Breast epithelium (tissue), 4 donors: ENCODE results near the gene ARPP21. TPM values are rescaled to one million over a fixed set of nuclear protein-coding genes. Genes with fewer than 3 reads are reported as not detected.

Experiments used
- DNase-seq, 2 donors: peaks; one replicate each; pipeline ENCODE4 v3.0.0-alpha.2; 2019; ENCODE audit warnings: low spot score in 2 of 2
- H3K27ac ChIP-seq, 2 donors: fragments of 200-600 bp; sonication (generic) in 1 of 2; one replicate each; pipeline ENCODE4 v1.5.1; 2016 to 2019; ENCODE audit warnings: mild to moderate bottlenecking in 1 of 2
- H3K27me3 ChIP-seq, 2 donors: fragments of 200-600 bp; sonication (generic) in 1 of 2; one replicate each; pipeline versions ENCODE4 v1.5.1 to v1.6.0; 2017 to 2019; ENCODE audit warnings: control low read depth in 1 of 2, mild to moderate bottlenecking in 1 of 2
- H3K36me3 ChIP-seq: fragments of 200-600 bp; one replicate; pipeline ENCODE4 v1.5.1; 2019
- H3K4me1 ChIP-seq, 2 donors: fragments of 200-600 bp; sonication (generic); one replicate each; pipeline ENCODE4 v1.5.1; 2016 to 2019; ENCODE audit warnings: control low read depth in 1 of 2
- H3K4me3 ChIP-seq, 3 donors: fragments of 200-600 bp; sonication (generic); 1 replicate in 2 of 3; 2 replicates in 1 of 3; pipeline ENCODE4 v1.5.1; 2016 to 2019; ENCODE audit warnings: mild to moderate bottlenecking in 3 of 3, moderate library complexity in 2 of 3
- H3K9me3 ChIP-seq, 2 donors: fragments of 200-600 bp; sonication (generic) in 1 of 2; one replicate each; pipeline ENCODE4 v1.5.1; 2016 to 2019; ENCODE audit warnings: control low read depth in 1 of 2
- POLR2A ChIP-seq: fragments of 450-650 bp; IDR thresholded peaks from one replicate; pipeline ENCODE4 v1.6.1; 2016; ENCODE audit warnings: antibody characterized with exemption, mild to moderate bottlenecking, moderate library complexity
- POLR2AphosphoS5 ChIP-seq, 3 donors: sonication (generic); formaldehyde crosslinking; IDR thresholded peaks; one replicate each; pipeline ENCODE4 v1.6.1; 2017; ENCODE audit warnings: antibody characterized with exemption in 3 of 3
- intact Hi-C: fragments of 100-400 bp; cut with DNase I; formaldehyde crosslinking; loops from one replicate; pipeline ENCODE4 v1.15.1; 2023; ENCODE audit warnings: low total_unique reads
- total RNA-seq, 3 donors: library from RNA; depleted of rRNA; stranded (reverse); fragments of >200 nt; gene quantifications; one replicate each; pipeline ENCODE4 v1.1.0, GENCODE V29; 2016
- TF ChIP-seq, protein P1 (sequence below), 3 donors: fragments of 450-650 bp; IDR thresholded peaks; one replicate each; pipeline ENCODE4 v1.5.1; 2016 to 2017; ENCODE audit warnings: antibody characterized with exemption in 3 of 3, mild to moderate bottlenecking in 3 of 3, moderate library complexity in 3 of 3

The ARPP21 gene
- total RNA-seq, 3 donors from 2014 or later: 0.16 TPM; not detected in 2

- no peaks in the 10 kb centered on the region for H3K4me1 ChIP-seq
- H3K9me3 ChIP-seq: no peaks in the 10 kb centered on the region
- intact Hi-C loops: no loop called here
- TF ChIP-seq, protein P1, sequence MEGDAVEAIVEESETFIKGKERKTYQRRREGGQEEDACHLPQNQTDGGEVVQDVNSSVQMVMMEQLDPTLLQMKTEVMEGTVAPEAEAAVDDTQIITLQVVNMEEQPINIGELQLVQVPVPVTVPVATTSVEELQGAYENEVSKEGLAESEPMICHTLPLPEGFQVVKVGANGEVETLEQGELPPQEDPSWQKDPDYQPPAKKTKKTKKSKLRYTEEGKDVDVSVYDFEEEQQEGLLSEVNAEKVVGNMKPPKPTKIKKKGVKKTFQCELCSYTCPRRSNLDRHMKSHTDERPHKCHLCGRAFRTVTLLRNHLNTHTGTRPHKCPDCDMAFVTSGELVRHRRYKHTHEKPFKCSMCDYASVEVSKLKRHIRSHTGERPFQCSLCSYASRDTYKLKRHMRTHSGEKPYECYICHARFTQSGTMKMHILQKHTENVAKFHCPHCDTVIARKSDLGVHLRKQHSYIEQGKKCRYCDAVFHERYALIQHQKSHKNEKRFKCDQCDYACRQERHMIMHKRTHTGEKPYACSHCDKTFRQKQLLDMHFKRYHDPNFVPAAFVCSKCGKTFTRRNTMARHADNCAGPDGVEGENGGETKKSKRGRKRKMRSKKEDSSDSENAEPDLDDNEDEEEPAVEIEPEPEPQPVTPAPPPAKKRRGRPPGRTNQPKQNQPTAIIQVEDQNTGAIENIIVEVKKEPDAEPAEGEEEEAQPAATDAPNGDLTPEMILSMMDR (IDR thresholded peaks at IDR 0.05): no peak
- no peak for TF ChIP-seq POLR2A
- H3K36me3 ChIP-seq: no peaks in the 10 kb centered on the region
- H3K4me3 ChIP-seq: no peak overlapping the region
- DNase-seq: no peak
- H3K27ac ChIP-seq: no peak overlapping the region
- no peaks in the 10 kb centered on the region for H3K27me3 ChIP-seq
Observed at GRCh38 chr3:35737934-35738706, 98.8 kb downstream of the ARPP21 start.

DNA sequence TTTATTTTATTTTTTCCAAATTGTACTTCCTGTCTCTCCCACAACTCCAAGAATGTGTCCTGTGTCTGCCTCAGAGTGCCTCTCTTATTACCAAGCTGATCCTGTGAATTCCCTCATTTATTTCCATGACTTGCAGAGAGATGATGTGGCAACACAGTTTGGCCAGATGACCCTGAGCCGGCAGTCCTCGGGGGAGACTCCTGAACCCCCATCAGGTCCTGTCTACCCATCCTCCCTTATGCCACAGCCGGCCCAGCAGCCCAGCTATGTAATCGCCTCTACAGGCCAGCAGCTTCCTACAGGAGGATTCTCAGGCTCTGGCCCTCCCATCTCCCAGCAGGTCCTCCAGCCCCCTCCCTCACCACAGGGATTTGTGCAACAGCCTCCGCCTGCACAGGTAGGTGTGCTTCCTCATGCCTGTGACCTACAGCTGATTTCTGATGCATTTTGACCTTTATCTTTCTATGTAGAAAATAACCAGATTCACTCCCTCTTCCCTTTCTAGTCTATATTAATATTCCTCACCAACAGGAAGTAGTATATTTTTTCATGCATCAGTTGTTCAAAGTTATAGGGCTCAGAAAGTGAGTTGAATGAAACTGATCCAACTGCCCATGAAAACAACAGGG, 100.0 kb downstream of the ARPP21 start:
- DNase-seq: no peak
- Histone ChIP-seq H3K4me3 (no peak overlapping the region), H3K27me3 (no peaks in the 10 kb centered on the region), H3K9me3 (no peaks in the 10 kb centered on the region), H3K27ac (no peak overlapping the region), H3K36me3 (no peaks in the 10 kb centered on the region), H3K4me1 (no peaks in the 10 kb centered on the region)
- TF ChIP-seq, protein P1 (IDR thresholded peaks at IDR 0.05): no peak
- TF ChIP-seq POLR2AphosphoS5 (IDR thresholded peaks at IDR 0.05) (no peak), POLR2A (no peak)
- intact Hi-C loops: no loop called here

DNA sequence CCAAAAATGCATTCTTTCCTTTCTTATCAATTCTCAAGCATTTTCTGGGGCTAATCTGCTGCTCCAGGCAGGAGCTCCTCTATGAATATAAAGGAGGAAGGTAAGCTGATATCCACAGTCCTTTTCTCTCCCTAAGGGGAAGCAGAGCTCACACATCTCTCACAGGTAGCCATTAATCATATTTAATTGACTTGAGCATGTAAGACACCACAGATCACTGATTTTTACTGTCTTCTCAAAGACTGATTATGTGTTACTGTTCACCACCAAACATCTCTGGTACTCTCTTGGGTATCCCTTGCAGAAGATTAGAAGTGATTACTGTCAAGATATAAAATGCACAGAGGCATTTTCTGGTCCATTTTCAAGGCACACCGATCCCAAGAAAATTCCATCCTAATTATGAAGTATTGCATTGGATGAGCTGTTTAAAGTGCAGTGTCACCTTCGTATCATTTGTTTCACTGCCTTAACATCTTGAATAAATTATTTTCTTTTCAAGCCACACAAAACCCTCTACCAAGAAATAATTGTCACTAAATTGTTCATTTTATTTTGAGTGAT, 100.7 kb downstream of the ARPP21 start:
- intact Hi-C loops: no loop called here
- Histone ChIP-seq H3K27ac (no peak overlapping the region), H3K4me1 (no peaks in the 10 kb centered on the region), H3K36me3 (no peaks in the 10 kb centered on the region), H3K27me3 (no peaks in the 10 kb centered on the region), H3K9me3 (no peaks in the 10 kb centered on the region), H3K4me3 (no peak overlapping the region)
- DNase-seq: no peak
- TF ChIP-seq, protein P1 (IDR thresholded peaks at IDR 0.05): no peak
- TF ChIP-seq POLR2AphosphoS5 (IDR thresholded peaks at IDR 0.05): no peak
- no peak for TF ChIP-seq POLR2A

DNA sequence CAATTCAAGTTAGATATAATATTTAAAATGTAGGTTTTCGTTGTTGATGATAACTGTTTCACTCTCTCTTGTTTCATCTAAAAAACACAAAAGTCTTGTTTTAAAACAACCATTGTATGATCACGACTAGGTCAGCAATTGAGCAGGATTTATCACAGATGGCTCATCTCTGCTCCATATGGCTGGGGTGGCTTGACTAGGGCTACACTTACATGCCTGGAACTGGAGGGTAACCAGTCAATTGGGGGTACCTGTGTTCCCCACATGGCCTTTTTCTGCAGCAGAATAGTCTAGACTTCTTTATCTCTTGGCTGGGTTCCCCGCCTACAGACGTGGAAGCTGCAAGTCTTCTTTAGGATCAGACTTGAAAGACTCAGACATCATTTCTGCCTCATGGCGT, 103.9 kb downstream of the ARPP21 start:
- TF ChIP-seq POLR2A (no peak), POLR2AphosphoS5 (IDR thresholded peaks at IDR 0.05) (no peak)
- TF ChIP-seq, protein P1 (IDR thresholded peaks at IDR 0.05): no peak
- Histone ChIP-seq H3K4me1 (no peaks in the 10 kb centered on the region), H3K36me3 (no peaks in the 10 kb centered on the region), H3K27me3 (no peaks in the 10 kb centered on the region), H3K4me3 (no peak overlapping the region), H3K9me3 (no peaks in the 10 kb centered on the region), H3K27ac (no peak overlapping the region)
- no peak for DNase-seq
- intact Hi-C loops: no loop called here

DNA sequence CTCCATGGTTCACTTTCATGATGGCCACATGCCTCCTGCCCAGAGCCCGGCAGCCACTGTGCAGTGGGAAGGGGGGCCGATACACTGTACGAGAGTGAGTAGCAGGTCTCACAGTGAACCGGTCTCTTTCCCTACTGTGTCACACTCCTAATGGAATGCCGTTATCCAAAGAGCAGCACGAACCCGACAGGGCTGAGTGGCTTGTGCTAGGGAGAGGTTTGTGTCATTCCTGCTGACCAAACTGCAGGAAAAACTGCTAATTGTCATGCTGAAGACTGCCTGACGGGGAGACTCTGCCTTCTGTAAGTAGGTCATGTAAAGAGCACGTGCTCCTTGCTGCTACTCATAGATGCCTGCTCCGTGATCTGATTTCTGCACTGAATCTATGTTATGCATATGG, 105.1 kb downstream of the ARPP21 start:
- no peak for TF ChIP-seq POLR2AphosphoS5 (IDR thresholded peaks at IDR 0.05)
- TF ChIP-seq POLR2A: no peak
- TF ChIP-seq, protein P1 (IDR thresholded peaks at IDR 0.05): no peak
- Histone ChIP-seq H3K27me3 (no peaks in the 10 kb centered on the region), H3K9me3 (no peaks in the 10 kb centered on the region), H3K4me3 (no peak overlapping the region), H3K36me3 (no peaks in the 10 kb centered on the region), H3K4me1 (no peaks in the 10 kb centered on the region), H3K27ac (no peak overlapping the region)
- DNase-seq: no peak
- intact Hi-C loops: no loop called here
